Neural crest cell (in vitro differentiated cells): Measurements from ENCODE around the gene ZBTB26. TPM values are rescaled to one million over a fixed set of nuclear protein-coding genes. Genes with fewer than 3 reads are reported as not detected.

ENCODE experiments used
- DNase-seq: peaks from one replicate; pipeline ENCODE4 v3.0.0; 2021; ENCODE audit warnings: low read depth, mixed read lengths, low spot score
- H3K27ac Mint-ChIP-seq: one replicate; pipeline ENCODE4 v1.8.0; 2021; ENCODE audit warnings: mild to moderate bottlenecking, mixed read lengths; ENCODE audit not compliant: unreplicated experiment
- H3K27me3 Mint-ChIP-seq: 2 replicates; pipeline ENCODE4 v1.8.0; 2021; ENCODE audit warnings: low read depth, mild to moderate bottlenecking, mixed read lengths
- H3K36me3 Mint-ChIP-seq: 2 replicates; pipeline ENCODE4 v1.8.0; 2021; ENCODE audit warnings: low read depth, mild to moderate bottlenecking, mixed read lengths
- H3K4me1 Mint-ChIP-seq: 2 replicates; pipeline ENCODE4 v1.8.0; 2021; ENCODE audit warnings: mixed read lengths
- H3K4me3 Mint-ChIP-seq: one replicate; pipeline ENCODE4 v1.8.0; 2021; ENCODE audit warnings: mild to moderate bottlenecking, mixed read lengths
- H3K9me3 Mint-ChIP-seq: 2 replicates; pipeline ENCODE4 v1.8.0; 2021; ENCODE audit warnings: mixed read lengths
- total RNA-seq: library from RNA; stranded (reverse); gene quantifications from 2 replicates; pipeline ENCODE4 v1.2.1, GENCODE V29; 2021
- TF ChIP-seq, protein P1 (sequence below): fragments of 200-600 bp; sonication (generic); conservative IDR thresholded peaks from 2 replicates; pipeline ENCODE4 v1.5.0; 2021; ENCODE audit warnings: antibody characterized with exemption, mild to moderate bottlenecking

Gene ZBTB26
- total RNA-seq, 1 donor from 2014 or later: 13.2 TPM

DNA sequence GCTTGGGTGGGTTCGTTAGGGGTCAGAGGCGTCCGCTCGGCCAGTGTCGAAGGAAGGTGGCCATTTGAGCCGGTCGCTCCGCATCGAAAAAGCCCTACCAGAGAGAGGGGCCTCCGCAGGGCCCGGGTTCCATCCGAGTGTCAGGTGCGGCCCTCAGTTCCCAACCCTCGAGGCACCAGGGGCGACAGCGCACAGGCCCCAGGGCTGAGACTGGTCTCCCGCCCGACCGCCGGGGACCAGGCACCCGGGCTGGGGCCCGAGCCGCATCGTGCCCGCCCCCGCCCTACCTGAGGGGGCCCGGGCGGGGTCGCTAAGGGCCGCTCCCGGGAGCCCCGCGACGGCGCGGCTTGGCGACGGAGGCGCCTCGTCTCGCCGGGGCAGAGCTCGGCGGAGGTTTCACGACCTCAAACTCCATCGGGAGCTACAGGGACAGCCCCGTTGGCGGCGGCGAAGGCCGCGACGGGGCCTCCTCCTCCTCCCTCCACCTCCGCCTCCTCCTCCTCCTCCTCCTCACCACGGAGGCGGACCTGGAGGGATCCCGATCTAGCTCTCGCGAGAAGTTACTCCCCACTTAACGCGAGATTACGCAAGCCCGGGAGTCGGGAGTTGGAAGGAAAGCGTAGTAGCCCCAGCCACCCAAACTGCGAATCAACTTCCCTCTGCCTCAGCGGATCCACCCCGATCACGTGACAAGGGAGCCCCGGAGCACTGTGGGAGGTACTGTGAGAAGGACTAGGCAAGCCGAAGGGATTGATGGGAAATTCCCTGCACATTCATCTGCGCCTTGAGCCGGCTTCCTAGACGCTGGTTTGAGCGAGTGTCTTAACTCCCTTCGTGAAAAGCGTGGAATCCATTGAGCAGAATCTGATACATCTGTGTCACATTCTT, 26.2 kb downstream of the ZBTB26 start, which contains the start of gene RC3H2:
TSS of gene RC3H2 (minus strand) at position 537 of the 888 bp plus-strand sequence. CDS start 7,850 bp downstream, outside the sequence.
- Mint-ChIP-seq H3K4me1 (peaks cover 29% of the 10 kb centered on the region), H3K4me3 (peak within 1 kb of the TSS; percentile 98), H3K27me3 (no peaks in the 10 kb centered on the region), H3K27ac (peak within 1 kb of the TSS; percentile 99), H3K9me3 (no peaks in the 10 kb centered on the region), H3K36me3 (peaks cover 2% of the 10 kb centered on the region)
- DNase-seq: peak; percentile 96
- TF ChIP-seq, protein P1, sequence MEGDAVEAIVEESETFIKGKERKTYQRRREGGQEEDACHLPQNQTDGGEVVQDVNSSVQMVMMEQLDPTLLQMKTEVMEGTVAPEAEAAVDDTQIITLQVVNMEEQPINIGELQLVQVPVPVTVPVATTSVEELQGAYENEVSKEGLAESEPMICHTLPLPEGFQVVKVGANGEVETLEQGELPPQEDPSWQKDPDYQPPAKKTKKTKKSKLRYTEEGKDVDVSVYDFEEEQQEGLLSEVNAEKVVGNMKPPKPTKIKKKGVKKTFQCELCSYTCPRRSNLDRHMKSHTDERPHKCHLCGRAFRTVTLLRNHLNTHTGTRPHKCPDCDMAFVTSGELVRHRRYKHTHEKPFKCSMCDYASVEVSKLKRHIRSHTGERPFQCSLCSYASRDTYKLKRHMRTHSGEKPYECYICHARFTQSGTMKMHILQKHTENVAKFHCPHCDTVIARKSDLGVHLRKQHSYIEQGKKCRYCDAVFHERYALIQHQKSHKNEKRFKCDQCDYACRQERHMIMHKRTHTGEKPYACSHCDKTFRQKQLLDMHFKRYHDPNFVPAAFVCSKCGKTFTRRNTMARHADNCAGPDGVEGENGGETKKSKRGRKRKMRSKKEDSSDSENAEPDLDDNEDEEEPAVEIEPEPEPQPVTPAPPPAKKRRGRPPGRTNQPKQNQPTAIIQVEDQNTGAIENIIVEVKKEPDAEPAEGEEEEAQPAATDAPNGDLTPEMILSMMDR: no peak

- no peaks in the 10 kb centered on the region for H3K9me3 Mint-ChIP-seq
- peak overlapping the region; percentile 98 for H3K4me3 Mint-ChIP-seq
- H3K27ac Mint-ChIP-seq: peak overlapping the region; percentile 98
- no peaks in the 10 kb centered on the region for H3K27me3 Mint-ChIP-seq
- TF ChIP-seq, protein P1: no peak
- H3K36me3 Mint-ChIP-seq: peaks cover 2% of the 10 kb centered on the region
- peak; percentile 46 for DNase-seq
- peaks cover 33% of the 10 kb centered on the region for H3K4me1 Mint-ChIP-seq
These were observed 26.9 kb downstream of the ZBTB26 start for GRCh38 chr9:122904466-122904822.

GRCh38 chr9:122900791-122901190, 30.5 kb downstream of the ZBTB26 start:
- Mint-ChIP-seq H3K9me3 (no peaks in the 10 kb centered on the region), H3K36me3 (peaks cover 2% of the 10 kb centered on the region), H3K4me3 (peak overlapping the region; percentile 55), H3K27me3 (no peaks in the 10 kb centered on the region), H3K27ac (no peak overlapping the region), H3K4me1 (peaks cover 36% of the 10 kb centered on the region)
- TF ChIP-seq, protein P1: no peak
- DNase-seq: no peak

- no peak for DNase-seq
- H3K9me3 Mint-ChIP-seq: no peaks in the 10 kb centered on the region
- TF ChIP-seq, protein P1: no peak
These were observed 33.3 kb downstream of the ZBTB26 start for GRCh38 chr9:122897969-122898368.

GRCh38 chr9:122888480-122888879, 42.8 kb downstream of the ZBTB26 start:
- Mint-ChIP-seq H3K9me3 (no peaks in the 10 kb centered on the region), H3K4me3 (no peak overlapping the region), H3K27ac (no peak overlapping the region), H3K4me1 (no peaks in the 10 kb centered on the region), H3K36me3 (peaks cover 9% of the 10 kb centered on the region), H3K27me3 (no peaks in the 10 kb centered on the region)
- DNase-seq: no peak
- TF ChIP-seq, protein P1: no peak

More at GRCh38 chr9:122897969-122898368, 33.3 kb downstream of the ZBTB26 start:
- Mint-ChIP-seq H3K36me3 (no peaks in the 10 kb centered on the region), H3K27me3 (no peaks in the 10 kb centered on the region), H3K4me1 (peaks cover 16% of the 10 kb centered on the region), H3K4me3 (no peak overlapping the region), H3K27ac (no peak overlapping the region)
